NCI-H1105 (cell line): Measurements from ENCODE around the gene DLGAP4.

ENCODE experiments used
- DNase-seq: peaks from one replicate; lab custom pipeline; 2025; lab: John Stamatoyannopoulos, UW

Gene DLGAP4

GRCh38 chr20:36478137-36478905, 172.2 kb downstream of the DLGAP4 start:
- DNase-seq = no peak

- no peak for DNase-seq
Measured at GRCh38 chr20:36479938-36480337, 173.8 kb downstream of the DLGAP4 start.

GRCh38 chr20:36480456-36481048, 174.4 kb downstream of the DLGAP4 start:
- DNase-seq = no peak

- DNase-seq = no peak
Measured at GRCh38 chr20:36481380-36482043, 175.4 kb downstream of the DLGAP4 start.

- peak; percentile 86 for DNase-seq
Measured at GRCh38 chr20:36482044-36482473, 175.9 kb downstream of the DLGAP4 start.

GRCh38 chr20:36483209-36483918, 177.2 kb downstream of the DLGAP4 start:
- DNase-seq = no peak

- no peak for DNase-seq
Measured at GRCh38 chr20:36483919-36484808, 178.0 kb downstream of the DLGAP4 start.

- no peak for DNase-seq
Measured at GRCh38 chr20:36485286-36485685, 179.1 kb downstream of the DLGAP4 start.

- DNase-seq = no peak
Measured at GRCh38 chr20:36487069-36487468, 180.9 kb downstream of the DLGAP4 start.

- no peak for DNase-seq
Measured at GRCh38 chr20:36490191-36490590, 184.1 kb downstream of the DLGAP4 start.

- DNase-seq = no peak
Measured at GRCh38 chr20:36491901-36492617, 185.9 kb downstream of the DLGAP4 start.

- no peak for DNase-seq
Measured at GRCh38 chr20:36493051-36493800, 187.1 kb downstream of the DLGAP4 start.

- DNase-seq = no peak
Measured at GRCh38 chr20:36493801-36494114, 187.6 kb downstream of the DLGAP4 start.

GRCh38 chr20:36496707-36497669, 190.8 kb downstream of the DLGAP4 start:
- no peak for DNase-seq

GRCh38 chr20:36497856-36498255, 191.7 kb downstream of the DLGAP4 start:
- DNase-seq = no peak

- no peak for DNase-seq
Measured at GRCh38 chr20:36498386-36499179, 192.4 kb downstream of the DLGAP4 start.

GRCh38 chr20:36499211-36499610, 193.1 kb downstream of the DLGAP4 start:
- no peak for DNase-seq
